Activated CD4-positive, alpha-beta T cell treated with anti-CD3 and anti-CD28 coated beads, Interleukin-2, amount 10 ng/mL, durations not matched to agents 7 days and 5 days (primary cell): Measurements from ENCODE around the gene ANGEL1. TPM values are rescaled to one million over a fixed set of nuclear protein-coding genes. Genes with fewer than 3 reads are reported as not detected.

Experiments
- CTCF ChIA-PET: fragments of 350-600 bp; sonication (Branson Sonifier 250); formaldehyde crosslinking; loops from one replicate; lab custom pipeline; 2021; ENCODE audit warnings: antibody characterized with exemption; lab: Charles Lee
- POLR2A ChIA-PET: fragments of 350-600 bp; sonication (Branson Sonifier 250); formaldehyde crosslinking; loops from one replicate; lab custom pipeline; 2021; ENCODE audit warnings: antibody characterized with exemption; lab: Charles Lee
- DNase-seq: peaks from one replicate; pipeline ENCODE4 v3.0.0-alpha.2; 2020
- H3K27ac Mint-ChIP-seq: one replicate; pipeline ENCODE4 v1.8.0; 2021; ENCODE audit warnings: mild to moderate bottlenecking, moderate library complexity, mixed read lengths
- H3K27me3 Mint-ChIP-seq: one replicate; pipeline ENCODE4 v1.8.0; 2021; ENCODE audit warnings: mixed read lengths
- H3K36me3 Mint-ChIP-seq: one replicate; pipeline ENCODE4 v1.8.0; 2021; ENCODE audit warnings: low read depth, mixed read lengths
- H3K4me1 Mint-ChIP-seq: one replicate; pipeline ENCODE4 v1.8.0; 2021; ENCODE audit warnings: mixed read lengths
- H3K4me3 Mint-ChIP-seq: one replicate; pipeline ENCODE4 v1.8.0; 2021; ENCODE audit warnings: mild to moderate bottlenecking, moderate library complexity, mixed read lengths
- H3K9me3 Mint-ChIP-seq: one replicate; pipeline ENCODE4 v1.8.0; 2021; ENCODE audit warnings: mixed read lengths
- total RNA-seq, 2 experiments: library from RNA; stranded (reverse); gene quantifications; one replicate each; pipeline ENCODE4 v1.2.3, GENCODE V29; 2021

The ANGEL1 gene
- total RNA-seq, 2 experiments from 2014 or later = 13.7 TPM

GRCh38 chr14:76754586-76754985 is 58.1 kb downstream of the ANGEL1 start:
- H3K36me3 Mint-ChIP-seq = no peaks in the 10 kb centered on the region

GRCh38 chr14:76753541-76754198 is 59.0 kb downstream of the ANGEL1 start:
- ChIA-PET CTCF (interaction anchor here (1.3 kb wide), 1 partner anchor 8 kb away, joined by 3 read pairs; the partner anchor contains the start of gene VASH1), POLR2A (no interaction called here)
- no peak for DNase-seq
- Mint-ChIP-seq H3K36me3 (no peaks in the 10 kb centered on the region), H3K27ac (no peak overlapping the region), H3K9me3 (no peaks in the 10 kb centered on the region), H3K4me3 (no peak overlapping the region), H3K4me1 (no peaks in the 10 kb centered on the region), H3K27me3 (peaks cover 11% of the 10 kb centered on the region)

More at GRCh38 chr14:76754586-76754985, 58.1 kb downstream of the ANGEL1 start:
- Mint-ChIP-seq H3K4me1 (no peaks in the 10 kb centered on the region), H3K27me3 (peaks cover 15% of the 10 kb centered on the region), H3K27ac (no peak overlapping the region), H3K9me3 (no peaks in the 10 kb centered on the region), H3K4me3 (no peak overlapping the region)
- DNase-seq = no peak
- POLR2A ChIA-PET = no interaction called here
- CTCF ChIA-PET = interaction anchor here (1.2 kb wide), 1 partner anchor 73 kb away, joined by 3 read pairs; no protein-coding TSS in a partner anchor

- Mint-ChIP-seq H3K9me3 (no peaks in the 10 kb centered on the region), H3K4me1 (no peaks in the 10 kb centered on the region), H3K27ac (no peak overlapping the region), H3K4me3 (no peak overlapping the region), H3K36me3 (no peaks in the 10 kb centered on the region), H3K27me3 (peaks cover 4% of the 10 kb centered on the region)
- POLR2A ChIA-PET = no interaction called here
- CTCF ChIA-PET = interaction anchor here (1.3 kb wide), 1 partner anchor 9 kb away, joined by 3 read pairs; the partner anchor contains the start of gene VASH1
- no peak for DNase-seq
Observed at GRCh38 chr14:76752744-76753143, 59.9 kb downstream of the ANGEL1 start.

- peaks cover 32% of the 10 kb centered on the region for H3K27me3 Mint-ChIP-seq
- peaks cover 16% of the 10 kb centered on the region for H3K9me3 Mint-ChIP-seq
- ChIA-PET POLR2A (no interaction called here), CTCF (no interaction called here)
- no peak overlapping the region for H3K4me3 Mint-ChIP-seq
- H3K36me3 Mint-ChIP-seq = peaks cover 1% of the 10 kb centered on the region
- H3K27ac Mint-ChIP-seq = no peak overlapping the region
- DNase-seq = no peak
- no peaks in the 10 kb centered on the region for H3K4me1 Mint-ChIP-seq
Observed at GRCh38 chr14:76742966-76743365, 69.7 kb downstream of the ANGEL1 start.

- Mint-ChIP-seq H3K27me3 (peaks cover 29% of the 10 kb centered on the region), H3K9me3 (peaks cover 16% of the 10 kb centered on the region), H3K4me3 (no peak overlapping the region), H3K4me1 (no peaks in the 10 kb centered on the region), H3K27ac (no peak overlapping the region), H3K36me3 (peaks cover 1% of the 10 kb centered on the region)
- ChIA-PET CTCF (no interaction called here), POLR2A (no interaction called here)
- DNase-seq = no peak
Observed at GRCh38 chr14:76742185-76742584, 70.5 kb downstream of the ANGEL1 start.

- H3K4me3 Mint-ChIP-seq = no peak overlapping the region
- H3K4me1 Mint-ChIP-seq = no peaks in the 10 kb centered on the region
- no peak for DNase-seq
- ChIA-PET CTCF (no interaction called here), POLR2A (no interaction called here)
- no peak overlapping the region for H3K27ac Mint-ChIP-seq
- peaks cover 1% of the 10 kb centered on the region for H3K36me3 Mint-ChIP-seq
- H3K27me3 Mint-ChIP-seq = peaks cover 28% of the 10 kb centered on the region
- H3K9me3 Mint-ChIP-seq = peaks cover 16% of the 10 kb centered on the region
Observed at GRCh38 chr14:76741074-76741473, 71.6 kb downstream of the ANGEL1 start.

Other genes starting within 250 kb of the ANGEL1 start
- gene VASH1, start 51.4 kb downstream of the ANGEL1 start, total RNA-seq = 1 to 10 TPM; 2.1 TPM
- gene LRRC74A, start 13.5 kb upstream of the ANGEL1 start, total RNA-seq = not detected
- gene IRF2BPL, start 215.8 kb upstream of the ANGEL1 start, total RNA-seq = 10 to 100 TPM; 26.0 to 29.9 TPM